HTR-8/SVneo (cell line): Measurements from ENCODE around the gene HSFX2.
"Not testable (repeated sequence)": the region's sequence is repeated elsewhere in the genome, so short reads cannot be mapped to it uniquely, and the experiment has no call there.

Experiments
- DNase-seq: peaks from one replicate; pipeline ENCODE4 v3.0.0; 2011; ENCODE audit warnings: low spot score, mixed read lengths; ENCODE audit not compliant: insufficient read length
- FAIRE-seq: peaks from 2 replicates; lab custom pipeline; 2011; peaks lifted over from hg19 to GRCh38; lab: Jason Lieb, UNC

The HSFX2 gene

GRCh38 chrX:149595214-149595613, at the start of gene HSFX2:
TSS of gene HSFX2 (minus strand) at chrX:149595314. CDS start at chrX:149594700, 614 bp downstream.
- DNase-seq, FAIRE-seq: not testable (repeated sequence)

- DNase-seq: no peak
- no peak for FAIRE-seq
Measured at GRCh38 chrX:149643496-149643895, 48.4 kb upstream of the HSFX2 start.

- DNase-seq (no peak), FAIRE-seq (no peak)
Measured at GRCh38 chrX:149641835-149642234, 46.7 kb upstream of the HSFX2 start.

GRCh38 chrX:149641432-149641831, 46.3 kb upstream of the HSFX2 start:
- FAIRE-seq: no peak
- DNase-seq: no peak

- DNase-seq (no peak), FAIRE-seq (no peak)
Measured at GRCh38 chrX:149639568-149639967, 44.5 kb upstream of the HSFX2 start.

- no peak for FAIRE-seq
- DNase-seq: no peak
Measured at GRCh38 chrX:149638860-149639259, 43.7 kb upstream of the HSFX2 start.

- FAIRE-seq (no peak), DNase-seq (no peak)
Measured at GRCh38 chrX:149633511-149633910, 38.4 kb upstream of the HSFX2 start.

- no peak for FAIRE-seq
- DNase-seq: peak; percentile 28
Measured at GRCh38 chrX:149631234-149632165, 36.4 kb upstream of the HSFX2 start, which contains the start of gene TMEM185A. TSS of gene TMEM185A (minus strand) at chrX:149631792. CDS start at chrX:149631580, 212 bp downstream.

- DNase-seq (no peak), FAIRE-seq (no peak)
Measured at GRCh38 chrX:149630681-149631233, 35.6 kb upstream of the HSFX2 start.

- DNase-seq: no peak
Measured at GRCh38 chrX:149629730-149630387, 34.7 kb upstream of the HSFX2 start.

GRCh38 chrX:149628768-149629167, 33.7 kb upstream of the HSFX2 start:
- FAIRE-seq: no peak
- DNase-seq: no peak

More at GRCh38 chrX:149629730-149630387, 34.7 kb upstream of the HSFX2 start:
- no peak for FAIRE-seq

GRCh38 chrX:149628280-149628679, 33.2 kb upstream of the HSFX2 start:
- FAIRE-seq (no peak), DNase-seq (no peak)

GRCh38 chrX:149626829-149627228, 31.7 kb upstream of the HSFX2 start:
- not testable (repeated sequence) for FAIRE-seq, DNase-seq

GRCh38 chrX:149619662-149620061, 24.5 kb upstream of the HSFX2 start:
- FAIRE-seq: not testable (repeated sequence)

GRCh38 chrX:149618871-149619270, 23.8 kb upstream of the HSFX2 start:
- DNase-seq: no peak
- FAIRE-seq: no peak

More at GRCh38 chrX:149619662-149620061, 24.5 kb upstream of the HSFX2 start:
- DNase-seq: not testable (repeated sequence)

GRCh38 chrX:149611623-149612175, 16.6 kb upstream of the HSFX2 start:
- DNase-seq: no peak
- no peak for FAIRE-seq

GRCh38 chrX:149610511-149610910, 15.4 kb upstream of the HSFX2 start:
- no peak for FAIRE-seq
- DNase-seq: no peak

GRCh38 chrX:149607699-149608098, 12.6 kb upstream of the HSFX2 start:
- FAIRE-seq (no peak), DNase-seq (no peak)

GRCh38 chrX:149605248-149605885, 10.3 kb upstream of the HSFX2 start:
- DNase-seq, FAIRE-seq: not testable (repeated sequence)

GRCh38 chrX:149598603-149599002, 3.5 kb upstream of the HSFX2 start:
- not testable (repeated sequence) for DNase-seq, FAIRE-seq
